NCI-H2227 treated with DMSO at 0.1 percent for 48 hours (cell line): Measurements from ENCODE around the gene PANX3.
A peak's percentile ranks its signal among the peaks of the same experiment; 100 is the strongest.

ENCODE experiments used
- DNase-seq: peaks from one replicate; lab custom pipeline; 2025; lab: John Stamatoyannopoulos, UW

Gene PANX3

DNA sequence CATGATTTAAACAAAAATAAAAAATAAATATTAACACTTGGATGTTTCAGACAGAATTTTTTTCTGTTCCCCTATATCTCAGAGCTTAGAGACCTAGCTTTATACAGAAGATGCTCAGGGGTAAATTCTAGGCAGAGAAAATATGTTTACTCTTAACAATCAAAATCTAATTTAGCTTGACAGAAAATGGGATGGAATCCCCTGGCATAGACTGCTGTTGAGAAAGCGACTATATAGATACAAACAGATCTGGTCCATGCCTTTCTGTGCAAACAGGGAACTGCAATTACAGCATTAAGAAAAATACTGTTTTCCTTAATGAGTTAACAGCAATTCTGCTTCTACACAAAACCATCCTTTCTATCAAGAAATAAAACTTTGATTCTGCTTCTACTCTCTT, 47.8 kb downstream of the PANX3 start:
- no peak for DNase-seq

GRCh38 chr11:124661553-124661952, 50.3 kb downstream of the PANX3 start:
- no peak for DNase-seq

DNA sequence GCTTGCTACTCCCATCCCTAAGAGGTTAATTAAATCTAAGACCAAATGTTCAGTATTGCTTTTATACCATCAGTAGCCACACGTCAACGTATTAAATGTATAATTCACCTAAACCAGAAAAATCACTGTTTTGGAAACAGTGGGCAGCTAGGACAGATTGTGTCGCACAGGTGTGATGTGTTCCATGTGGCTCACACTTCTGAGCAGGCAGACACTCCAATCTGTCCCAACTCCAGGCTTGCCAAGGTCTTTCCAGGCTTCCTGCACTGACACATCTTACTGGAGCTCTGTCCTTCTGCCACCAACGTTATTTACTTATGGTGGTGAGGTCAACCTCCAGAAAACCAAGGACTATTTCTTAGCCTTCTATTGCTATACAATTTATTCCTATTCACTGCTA, 50.9 kb downstream of the PANX3 start:
- no peak for DNase-seq

DNA sequence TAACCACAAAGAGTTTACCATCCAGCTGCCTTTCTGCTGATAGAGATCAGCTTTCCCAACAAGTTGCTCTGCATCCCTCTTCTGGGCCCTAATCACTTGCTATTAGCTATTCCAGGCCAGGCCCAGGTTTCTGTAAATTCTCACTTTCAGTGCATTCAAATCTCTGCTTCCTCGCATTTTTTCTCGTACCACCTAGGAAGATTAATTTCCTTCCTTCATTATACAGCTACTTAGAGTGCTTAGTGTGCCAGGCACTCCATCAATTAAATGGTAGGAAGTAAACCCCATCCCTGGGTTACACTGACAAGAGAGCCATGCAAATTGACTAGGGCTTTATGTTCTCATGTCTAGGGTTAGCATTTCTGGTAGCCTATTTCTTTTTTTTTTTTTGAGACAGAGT, 52.6 kb downstream of the PANX3 start:
- no peak for DNase-seq

DNA sequence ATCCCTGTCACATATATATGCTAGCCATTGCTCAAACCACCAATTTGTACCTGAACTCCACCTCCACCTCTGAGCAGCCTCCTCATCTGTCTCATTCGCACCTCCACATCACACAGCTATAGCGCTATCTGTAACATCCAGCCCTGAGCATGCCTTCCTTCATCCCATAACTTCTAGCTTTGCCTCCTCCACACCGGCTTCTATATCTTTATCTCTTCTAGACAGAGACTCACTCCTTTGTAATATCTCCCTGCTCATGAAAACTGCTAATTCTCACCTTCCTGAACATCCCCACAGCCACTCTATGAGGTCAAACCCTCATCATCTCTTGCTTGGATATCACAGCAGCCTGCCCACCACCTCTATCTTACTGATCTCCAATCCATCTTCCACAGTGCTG, 56.4 kb downstream of the PANX3 start:
- DNase-seq = no peak

GRCh38 chr11:124669193-124669592, 58.0 kb downstream of the PANX3 start:
- DNase-seq = peak; percentile 42
